Lung (tissue), 5 donors: ENCODE measurements around the gene PTF1A. TPM values are rescaled to one million over a fixed set of nuclear protein-coding genes. Genes with fewer than 3 reads are reported as not detected.

Experiments used
- polyA plus RNA-seq, 2 donors: library from polyadenylated mRNA; stranded (reverse); fragments of 200-250 nt; gene quantifications; one replicate each; pipeline ENCODE4 v1.2.1, GENCODE V29; 2013
- small RNA-seq: library from RNA; depleted of rRNA; stranded (forward); fragments of <200 nt; gene quantifications from one replicate; pipeline ENCODE3, GENCODE V24; 2014; ENCODE audit warnings: low replicate concordance
- total RNA-seq, 2 donors: library from RNA; depleted of rRNA in 1 of 2; stranded (reverse); fragments of >200 nt in 1 of 2; gene quantifications; one replicate each; pipeline ENCODE4 v1.2.1, GENCODE V29; 2014 to 2021
- donor health status: Bipolar disorder and iron deficiency.
- donor health status: healthy.
- donor health status: DM: yes; HTN: yes; CAD: no.

PTF1A gene
- total and polyA plus RNA-seq, 4 donors = not detected

Small RNAs within 50 kb of the gene (small RNA-seq; reads per million reads assigned to genes)
- not detected for gene RF00561

Other genes with a start within 250 kb of the PTF1A start
- 10 to 100 TPM; 15.6 to 27.1 TPM for gene MSRB2, start 96.7 kb upstream of the PTF1A start, total RNA-seq
- 10 to 100 TPM; 17.0 to 23.9 TPM for gene MSRB2, start 96.7 kb upstream of the PTF1A start, polyA plus RNA-seq
- 1 to 10 TPM in 1 of 2 donors, under 1 TPM in 1; 0.68 to 2.3 TPM for gene C10orf67, start 152.5 kb downstream of the PTF1A start, total RNA-seq
- gene C10orf67, start 152.5 kb downstream of the PTF1A start, polyA plus RNA-seq = 1 to 10 TPM in 1 of 2 donors, under 1 TPM in 1; 0.33 to 1.1 TPM
- gene OTUD1, start 246.8 kb downstream of the PTF1A start, total RNA-seq = 10 to 100 TPM; 24.3 to 24.9 TPM
- 10 to 100 TPM; 10.3 to 12.0 TPM for gene OTUD1, start 246.8 kb downstream of the PTF1A start, polyA plus RNA-seq